Stimulated activated CD4-positive, alpha-beta T cell treated with anti-CD3 and anti-CD28 coated beads, Interleukin-4, amount 100 ng/mL, for 24 hours (primary cell): Measurements from ENCODE around the gene GFRA1.

Experiments used
- DNase-seq: peaks from one replicate; pipeline ENCODE4 v3.0.0-alpha.2; 2020

Gene GFRA1

GRCh38 chr10:116270771-116271592, 2.0 kb downstream of the GFRA1 start:
- DNase-seq: no peak

GRCh38 chr10:116270126-116270770, 2.8 kb downstream of the GFRA1 start:
- no peak for DNase-seq

- no peak for DNase-seq
These were observed 3.4 kb downstream of the GFRA1 start for GRCh38 chr10:116269619-116270018.

GRCh38 chr10:116268976-116269375, 4.0 kb downstream of the GFRA1 start:
- DNase-seq: no peak

GRCh38 chr10:116265686-116266085, 7.3 kb downstream of the GFRA1 start:
- no peak for DNase-seq

- no peak for DNase-seq
These were observed 8.9 kb downstream of the GFRA1 start for GRCh38 chr10:116263870-116264655.

GRCh38 chr10:116262678-116263077, 10.3 kb downstream of the GFRA1 start:
- no peak for DNase-seq

- DNase-seq: no peak
These were observed 12.4 kb downstream of the GFRA1 start for GRCh38 chr10:116260599-116260998.

GRCh38 chr10:116259638-116260037, 13.4 kb downstream of the GFRA1 start:
- no peak for DNase-seq

- no peak for DNase-seq
These were observed 15.2 kb downstream of the GFRA1 start for GRCh38 chr10:116257785-116258184.

- DNase-seq: no peak
These were observed 16.2 kb downstream of the GFRA1 start for GRCh38 chr10:116256752-116257259.

- no peak for DNase-seq
These were observed 16.9 kb downstream of the GFRA1 start for GRCh38 chr10:116255886-116256751.

- DNase-seq: no peak
These were observed 18.4 kb downstream of the GFRA1 start for GRCh38 chr10:116254422-116255155.

- DNase-seq: no peak
These were observed 19.3 kb downstream of the GFRA1 start for GRCh38 chr10:116253716-116254115.

GRCh38 chr10:116251602-116252395, 21.2 kb downstream of the GFRA1 start:
- DNase-seq: no peak

GRCh38 chr10:116247691-116248090, 25.3 kb downstream of the GFRA1 start:
- no peak for DNase-seq

- DNase-seq: no peak
These were observed 26.7 kb downstream of the GFRA1 start for GRCh38 chr10:116246263-116246662.

GRCh38 chr10:116245156-116245555, 27.9 kb downstream of the GFRA1 start:
- no peak for DNase-seq

GRCh38 chr10:116241642-116242410, 31.2 kb downstream of the GFRA1 start:
- DNase-seq: no peak

- DNase-seq: no peak
These were observed 31.9 kb downstream of the GFRA1 start for GRCh38 chr10:116241085-116241484.
